ENCODE measurements around the gene GALNT9. TPM values are rescaled to one million over a fixed set of nuclear protein-coding genes. Genes with fewer than 3 reads are reported as not detected.

Gene GALNT9
- total RNA-seq, 1 donor from 2014 or later, result 2.1 TPM

DNA sequence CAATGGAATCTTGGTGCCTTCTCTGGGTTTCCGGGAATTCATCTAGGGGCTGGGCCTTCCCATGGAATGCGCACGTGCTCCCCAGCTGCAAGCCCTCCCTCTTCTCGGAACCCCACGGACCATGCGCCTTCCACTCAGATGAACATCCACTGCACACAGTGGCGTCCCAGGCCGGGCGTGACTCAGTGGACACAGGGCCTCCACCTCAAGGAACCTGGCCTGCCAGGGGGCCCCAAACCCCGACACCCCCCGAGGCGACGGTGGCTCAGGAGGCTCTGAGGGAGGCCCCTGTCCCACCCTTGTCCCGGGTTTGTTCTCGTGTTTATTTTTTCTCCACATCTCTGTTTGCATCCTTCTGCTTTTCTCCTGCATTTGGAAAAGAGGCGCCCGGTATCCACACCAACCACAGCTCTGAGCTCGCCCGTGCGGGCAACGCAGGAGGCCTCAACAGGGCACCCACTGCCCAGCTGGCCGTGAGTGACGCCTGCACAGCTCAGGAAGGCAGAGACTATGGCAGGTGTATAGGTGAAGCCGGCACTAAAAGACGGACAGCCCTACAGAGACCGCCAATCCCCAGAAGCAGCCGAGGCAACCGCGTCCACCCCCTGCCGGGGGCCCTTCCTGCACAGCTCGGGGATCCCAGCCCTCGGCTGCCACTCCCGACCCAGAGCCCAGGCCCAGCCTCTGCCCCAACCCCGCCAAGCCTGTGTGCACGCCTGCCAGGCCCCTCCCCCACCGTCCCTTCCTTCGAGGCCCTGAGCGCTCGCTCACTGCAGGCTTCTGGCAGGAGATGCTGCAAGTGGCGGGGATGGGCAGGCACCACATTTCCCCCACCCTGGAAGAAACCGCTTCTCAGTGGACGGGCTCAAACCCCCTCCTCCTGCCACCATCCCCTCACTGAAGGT is 23.8 kb upstream of the GALNT9 start:
- Histone ChIP-seq H3K9ac (ENCODE audit: low read length) (no peak overlapping the region), H3K9me3 (ENCODE audit: insufficient read depth, low read depth, low read length) (peaks cover 7% of the 10 kb centered on the region), H3K79me2 (ENCODE audit: insufficient read depth, low read length) (no peaks in the 10 kb centered on the region), H3K36me3 (ENCODE audit: insufficient read depth, low read length) (no peaks in the 10 kb centered on the region), H3K4me2 (ENCODE audit: low read length) (no peak overlapping the region), H3K27ac (ENCODE audit: low read depth, low read length) (no peak overlapping the region), H3K27me3 (ENCODE audit: insufficient read depth, low read length) (no peaks in the 10 kb centered on the region), H4K20me1 (ENCODE audit: insufficient read depth, low read length) (no peaks in the 10 kb centered on the region), H3K4me1 (ENCODE audit: insufficient read depth, low read length) (no peaks in the 10 kb centered on the region), H2AFZ (ENCODE audit: low read depth, low read length) (no peak overlapping the region), H3K4me3 (ENCODE audit: insufficient read depth, low read depth, low read length) (no peak overlapping the region)
- no peak for TF ChIP-seq EZH2 (IDR thresholded peaks at IDR 0.05; ENCODE audit: insufficient read depth, low read length)
- TF ChIP-seq, protein P1, sequence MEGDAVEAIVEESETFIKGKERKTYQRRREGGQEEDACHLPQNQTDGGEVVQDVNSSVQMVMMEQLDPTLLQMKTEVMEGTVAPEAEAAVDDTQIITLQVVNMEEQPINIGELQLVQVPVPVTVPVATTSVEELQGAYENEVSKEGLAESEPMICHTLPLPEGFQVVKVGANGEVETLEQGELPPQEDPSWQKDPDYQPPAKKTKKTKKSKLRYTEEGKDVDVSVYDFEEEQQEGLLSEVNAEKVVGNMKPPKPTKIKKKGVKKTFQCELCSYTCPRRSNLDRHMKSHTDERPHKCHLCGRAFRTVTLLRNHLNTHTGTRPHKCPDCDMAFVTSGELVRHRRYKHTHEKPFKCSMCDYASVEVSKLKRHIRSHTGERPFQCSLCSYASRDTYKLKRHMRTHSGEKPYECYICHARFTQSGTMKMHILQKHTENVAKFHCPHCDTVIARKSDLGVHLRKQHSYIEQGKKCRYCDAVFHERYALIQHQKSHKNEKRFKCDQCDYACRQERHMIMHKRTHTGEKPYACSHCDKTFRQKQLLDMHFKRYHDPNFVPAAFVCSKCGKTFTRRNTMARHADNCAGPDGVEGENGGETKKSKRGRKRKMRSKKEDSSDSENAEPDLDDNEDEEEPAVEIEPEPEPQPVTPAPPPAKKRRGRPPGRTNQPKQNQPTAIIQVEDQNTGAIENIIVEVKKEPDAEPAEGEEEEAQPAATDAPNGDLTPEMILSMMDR (IDR thresholded peaks at IDR 0.05; ENCODE audit: insufficient read depth, low read depth, low read length), result no peak
- Mint-ChIP-seq H3K27ac (ENCODE audit: unreplicated experiment) (no peak overlapping the region), H3K9me3 (ENCODE audit: unreplicated experiment) (peaks cover 2% of the 10 kb centered on the region), H3K4me3 (ENCODE audit: unreplicated experiment) (no peak overlapping the region), H3K36me3 (ENCODE audit: low read depth, unreplicated experiment) (no peaks in the 10 kb centered on the region), H3K27me3 (ENCODE audit: low read depth, unreplicated experiment) (peaks cover 12% of the 10 kb centered on the region), H3K4me1 (ENCODE audit: low read depth, unreplicated experiment) (peaks cover 4% of the 10 kb centered on the region)
- DNase-seq (ENCODE audit: low read depth) (no peak), FAIRE-seq (no peak)

DNA sequence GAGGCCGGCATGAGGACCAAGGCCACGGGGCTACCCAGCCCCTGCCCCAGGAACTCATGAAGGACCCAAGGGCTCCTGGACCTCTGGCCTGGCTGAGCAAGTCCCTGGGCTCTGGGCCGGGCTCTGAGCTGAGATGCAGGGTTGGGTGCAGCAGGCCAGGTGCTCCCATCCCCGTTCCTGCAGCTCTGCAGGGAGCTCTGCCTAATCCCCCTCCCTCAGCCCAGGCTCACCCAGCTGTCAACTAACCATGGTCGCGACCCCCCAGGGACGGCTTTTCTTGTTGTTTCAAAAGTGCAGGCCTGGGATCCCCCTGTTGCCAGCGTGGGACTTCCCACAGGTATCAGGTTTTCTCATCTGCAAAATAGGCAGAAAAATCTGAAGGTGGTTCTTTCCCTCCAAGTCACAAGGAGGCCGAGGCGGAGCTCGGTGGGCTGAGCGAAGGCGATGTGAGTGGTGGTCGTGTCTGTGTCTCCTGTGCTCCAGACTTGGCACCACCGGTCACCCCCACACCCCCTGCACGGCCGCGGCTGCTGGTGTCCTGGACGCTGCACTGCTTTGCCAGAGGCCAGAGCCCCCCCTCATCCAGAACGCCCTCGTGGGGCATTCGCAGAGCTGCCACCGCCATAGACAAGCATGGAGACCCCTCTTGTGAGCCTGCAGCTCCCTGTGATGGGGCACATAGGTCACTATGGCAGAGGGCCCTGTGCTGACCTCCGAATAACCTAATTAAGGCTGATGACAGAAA is 22.5 kb upstream of the GALNT9 start:
- Histone ChIP-seq H4K20me1 (ENCODE audit: insufficient read depth, low read length) (no peaks in the 10 kb centered on the region), H3K9ac (ENCODE audit: low read length) (no peak overlapping the region), H3K27ac (ENCODE audit: low read depth, low read length) (no peak overlapping the region), H3K79me2 (ENCODE audit: insufficient read depth, low read length) (no peaks in the 10 kb centered on the region), H2AFZ (ENCODE audit: low read depth, low read length) (no peak overlapping the region), H3K36me3 (ENCODE audit: insufficient read depth, low read length) (no peaks in the 10 kb centered on the region), H3K4me2 (ENCODE audit: low read length) (no peak overlapping the region), H3K4me1 (ENCODE audit: insufficient read depth, low read length) (no peaks in the 10 kb centered on the region), H3K9me3 (ENCODE audit: insufficient read depth, low read depth, low read length) (peaks cover 7% of the 10 kb centered on the region), H3K4me3 (ENCODE audit: insufficient read depth, low read depth, low read length) (no peak overlapping the region), H3K27me3 (ENCODE audit: insufficient read depth, low read length) (no peaks in the 10 kb centered on the region)
- no peak for DNase-seq (ENCODE audit: low read depth)
- TF ChIP-seq EZH2 (IDR thresholded peaks at IDR 0.05; ENCODE audit: insufficient read depth, low read length), result no peak
- TF ChIP-seq, protein P1 (IDR thresholded peaks at IDR 0.05; ENCODE audit: insufficient read depth, low read depth, low read length), result no peak
- Mint-ChIP-seq H3K27me3 (ENCODE audit: low read depth, unreplicated experiment) (peaks cover 18% of the 10 kb centered on the region), H3K4me3 (ENCODE audit: unreplicated experiment) (no peak overlapping the region), H3K9me3 (ENCODE audit: unreplicated experiment) (peaks cover 2% of the 10 kb centered on the region), H3K27ac (ENCODE audit: unreplicated experiment) (no peak overlapping the region), H3K36me3 (ENCODE audit: low read depth, unreplicated experiment) (no peaks in the 10 kb centered on the region), H3K4me1 (ENCODE audit: low read depth, unreplicated experiment) (peaks cover 3% of the 10 kb centered on the region)
- no peak for FAIRE-seq

Measured in astrocyte (in vitro differentiated cells and primary cell).